BE2C (cell line): ENCODE data around the gene DAB1.

ENCODE experiments used
- DNase-seq: peaks from one replicate; pipeline ENCODE4 v3.0.0-alpha.2; 2020
- H3K27me3 ChIP-seq: fragments of 250-450 bp; sonication (Bioruptor Pico); 2 replicates; pipeline ENCODE4 v1.5.1; 2020; ENCODE audit warnings: mild to moderate bottlenecking
- H3K36me3 ChIP-seq: fragments of 250-450 bp; sonication (Bioruptor Pico); 2 replicates; pipeline ENCODE4 v1.5.1; 2020; ENCODE audit warnings: mild to moderate bottlenecking
- H3K4me1 ChIP-seq: fragments of 250-450 bp; sonication (Bioruptor Pico); 2 replicates; pipeline ENCODE4 v1.5.1; 2020
- H3K4me3 ChIP-seq: 2 replicates; pipeline ENCODE4 v1.5.1; 2011; ENCODE audit warnings: low read depth, low read length
- H3K9me3 ChIP-seq: fragments of 250-450 bp; sonication (Bioruptor Pico); 2 replicates; pipeline ENCODE4 v1.5.1; 2020
- CTCF ChIP-seq: IDR thresholded peaks from 2 replicates; pipeline ENCODE4 v1.5.1; 2012; ENCODE audit warnings: mild to moderate bottlenecking, low read depth, low read length

DAB1 gene

DNA sequence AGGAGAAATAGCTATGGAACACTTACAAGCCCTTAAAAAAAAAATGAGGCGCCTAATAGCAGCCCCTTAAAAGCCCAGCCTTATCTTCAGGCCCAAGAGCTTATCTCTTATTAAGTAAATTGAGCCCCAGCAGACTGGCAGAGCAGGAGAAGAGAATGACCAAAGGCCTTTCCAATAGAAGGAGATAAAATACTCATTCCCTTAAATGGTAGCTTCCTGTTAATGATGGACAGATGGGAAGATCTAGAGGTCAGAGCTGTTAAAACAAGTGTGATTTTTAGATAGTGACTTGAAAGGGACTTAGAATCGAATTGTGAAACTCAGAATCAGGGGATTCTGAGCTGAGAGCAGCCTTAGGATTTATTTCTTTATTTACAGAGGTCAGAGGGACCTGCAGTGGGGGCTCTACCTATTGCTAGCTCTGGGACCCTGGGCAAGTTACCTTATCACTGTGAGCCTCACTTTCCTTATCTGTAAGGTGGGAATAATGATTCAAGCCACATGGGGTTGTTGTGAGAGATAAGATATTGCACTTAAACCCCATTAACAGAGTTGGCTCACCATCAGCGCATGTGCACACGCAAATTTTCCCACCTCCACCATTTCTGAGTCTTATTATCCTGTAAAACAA, 356.8 kb downstream of the DAB1 start:
- no peaks in the 10 kb centered on the region for H3K4me1 ChIP-seq
- H3K9me3 ChIP-seq = no peaks in the 10 kb centered on the region
- no peak for DNase-seq
- H3K4me3 ChIP-seq = no peak overlapping the region
- no peaks in the 10 kb centered on the region for H3K36me3 ChIP-seq
- H3K27me3 ChIP-seq = no peaks in the 10 kb centered on the region
- no peak for TF ChIP-seq CTCF

DNA sequence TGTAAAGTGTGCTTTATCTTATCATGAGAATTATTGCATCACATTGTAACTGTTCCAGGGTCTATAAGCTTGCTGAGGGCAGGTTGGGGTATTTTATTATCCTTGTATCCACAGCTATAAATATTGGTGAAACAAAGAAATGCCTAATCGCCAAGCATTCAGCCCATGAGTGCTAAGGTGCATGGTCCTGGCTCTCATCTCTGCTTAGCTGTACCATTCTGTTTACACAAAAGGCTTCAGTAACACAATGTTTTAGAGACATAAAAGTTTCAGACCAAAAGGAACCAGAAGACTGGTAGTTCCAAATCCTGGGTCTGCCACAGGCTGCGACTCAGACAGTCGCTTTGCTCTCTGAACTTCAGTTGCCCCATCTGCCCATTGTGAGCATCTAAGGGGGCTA, 358.4 kb downstream of the DAB1 start:
- no peaks in the 10 kb centered on the region for H3K27me3 ChIP-seq
- H3K9me3 ChIP-seq = no peaks in the 10 kb centered on the region
- H3K36me3 ChIP-seq = no peaks in the 10 kb centered on the region
- H3K4me1 ChIP-seq = no peaks in the 10 kb centered on the region
- no peak overlapping the region for H3K4me3 ChIP-seq
- DNase-seq = no peak
- TF ChIP-seq CTCF = no peak

GRCh38 chr1:57064379-57065140, 359.3 kb downstream of the DAB1 start:
- Histone ChIP-seq H3K4me1 (no peaks in the 10 kb centered on the region), H3K4me3 (no peak overlapping the region), H3K27me3 (no peaks in the 10 kb centered on the region), H3K9me3 (no peaks in the 10 kb centered on the region), H3K36me3 (no peaks in the 10 kb centered on the region)
- TF ChIP-seq CTCF = no peak
- DNase-seq = no peak

- H3K9me3 ChIP-seq = no peaks in the 10 kb centered on the region
- no peak for TF ChIP-seq CTCF
- no peaks in the 10 kb centered on the region for H3K27me3 ChIP-seq
- H3K4me3 ChIP-seq = no peak overlapping the region
- H3K4me1 ChIP-seq = no peaks in the 10 kb centered on the region
- DNase-seq = no peak
- no peaks in the 10 kb centered on the region for H3K36me3 ChIP-seq
These were observed 360.3 kb downstream of the DAB1 start for GRCh38 chr1:57063406-57064125.

DNA sequence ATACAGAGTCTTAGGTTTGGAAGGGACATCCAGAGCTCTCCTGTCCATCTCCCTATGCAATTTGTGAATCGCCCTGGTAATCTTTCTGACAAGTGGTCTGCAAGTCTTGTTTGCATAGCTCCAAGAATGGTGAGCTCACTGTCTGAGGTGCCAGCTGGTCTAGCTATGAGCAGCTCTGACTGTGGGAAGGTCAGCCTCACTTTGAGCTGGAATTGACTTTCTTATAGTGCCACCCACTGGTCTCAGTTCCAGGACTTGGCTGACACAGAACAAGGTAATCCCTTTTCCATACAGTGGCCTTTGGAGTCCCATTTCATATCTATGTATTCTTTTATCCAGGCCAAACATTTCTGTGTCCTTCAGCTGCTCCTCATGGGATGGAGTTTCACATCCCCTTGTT, 362.5 kb downstream of the DAB1 start:
- Histone ChIP-seq H3K9me3 (no peaks in the 10 kb centered on the region), H3K36me3 (no peaks in the 10 kb centered on the region), H3K27me3 (no peaks in the 10 kb centered on the region), H3K4me3 (no peak overlapping the region), H3K4me1 (no peaks in the 10 kb centered on the region)
- no peak for TF ChIP-seq CTCF
- no peak for DNase-seq

- Histone ChIP-seq H3K27me3 (no peaks in the 10 kb centered on the region), H3K4me3 (no peak overlapping the region), H3K4me1 (no peaks in the 10 kb centered on the region), H3K9me3 (no peaks in the 10 kb centered on the region), H3K36me3 (no peaks in the 10 kb centered on the region)
- no peak for DNase-seq
- TF ChIP-seq CTCF = no peak
These were observed 363.4 kb downstream of the DAB1 start for GRCh38 chr1:57060451-57060850.
